ENCODE measurements around the gene BBS9. TPM values are rescaled to one million over a fixed set of nuclear protein-coding genes. Genes with fewer than 3 reads are reported as not detected.

BBS9 gene
- total and polyA plus RNA-seq, 3 donors from 2014 or later, result 39.3 to 55.7 (median 53.3) TPM

- H3K9me3 ChIP-seq, result no peaks in the 10 kb centered on the region
- intact Hi-C loops (cut with DNase I; ENCODE audit: low total_unique reads), result no loop called here
- DNase-seq, result no peak
- TF ChIP-seq CTCF (IDR thresholded peaks at IDR 0.05) (no peak), POLR2A (IDR thresholded peaks at IDR 0.05) (no peak)
- no peaks in the 10 kb centered on the region for H3K27me3 ChIP-seq
- H3K4me3 ChIP-seq, result no peak overlapping the region
- no peaks in the 10 kb centered on the region for H3K36me3 ChIP-seq (ENCODE audit: low read depth, missing control alignments)
- no peak overlapping the region for H3K27ac ChIP-seq
- 50 to 59% methylated on average over 4 of the region's 4 CpGs for WGBS, 2 donors
- no peaks in the 10 kb centered on the region for H3K4me1 ChIP-seq
Measured at GRCh38 chr7:33536398-33537103, 407.2 kb downstream of the BBS9 start.

- 84 to 88% methylated on average over 3 of the region's 3 CpGs for WGBS, 2 donors
- H3K4me1 ChIP-seq, result no peaks in the 10 kb centered on the region
- H3K27ac ChIP-seq, result no peak overlapping the region
- no peaks in the 10 kb centered on the region for H3K36me3 ChIP-seq (ENCODE audit: low read depth, missing control alignments)
- no peak for DNase-seq
- TF ChIP-seq CTCF (IDR thresholded peaks at IDR 0.05) (no peak), POLR2A (IDR thresholded peaks at IDR 0.05) (no peak)
- no peak overlapping the region for H3K4me3 ChIP-seq
- no peaks in the 10 kb centered on the region for H3K9me3 ChIP-seq
- no peaks in the 10 kb centered on the region for H3K27me3 ChIP-seq
- intact Hi-C loops (cut with DNase I; ENCODE audit: low total_unique reads), result no loop called here
Measured at GRCh38 chr7:33537104-33537477, 407.7 kb downstream of the BBS9 start.

DNA sequence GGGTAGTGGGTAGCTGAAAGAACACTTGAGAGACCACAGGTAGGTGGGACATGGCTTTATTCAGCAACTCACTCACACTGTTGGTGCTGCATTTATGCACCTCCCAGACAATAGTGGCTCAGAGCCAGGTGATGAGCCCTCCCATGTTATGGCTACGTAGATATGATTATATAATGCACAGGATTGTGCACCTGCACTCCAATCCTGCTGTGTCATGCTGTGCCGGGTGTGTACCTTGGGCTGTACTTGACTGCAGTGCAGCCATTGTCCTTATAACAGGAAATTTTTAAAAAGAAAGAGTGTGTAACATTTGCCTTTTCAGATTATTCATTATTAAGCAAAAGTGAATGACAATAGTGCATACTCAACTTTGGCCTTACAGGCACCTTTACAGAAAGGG, 409.8 kb downstream of the BBS9 start:
- 97 to 98% methylated on average over 2 of the region's 2 CpGs for WGBS, 2 donors
- H3K36me3 ChIP-seq (ENCODE audit: low read depth, missing control alignments), result no peaks in the 10 kb centered on the region
- no peak for DNase-seq
- H3K4me3 ChIP-seq, result no peak overlapping the region
- H3K27ac ChIP-seq, result no peak overlapping the region
- H3K4me1 ChIP-seq, result no peaks in the 10 kb centered on the region
- no peaks in the 10 kb centered on the region for H3K9me3 ChIP-seq
- no peaks in the 10 kb centered on the region for H3K27me3 ChIP-seq
- no peak for TF ChIP-seq CTCF (IDR thresholded peaks at IDR 0.05)
- no peak for TF ChIP-seq POLR2A (IDR thresholded peaks at IDR 0.05)
- intact Hi-C loops (cut with DNase I; ENCODE audit: low total_unique reads), result no loop called here

GRCh38 chr7:33539659-33540400, 410.5 kb downstream of the BBS9 start:
- H3K36me3 ChIP-seq (ENCODE audit: low read depth, missing control alignments), result no peaks in the 10 kb centered on the region
- H3K4me1 ChIP-seq, result no peaks in the 10 kb centered on the region
- WGBS, 2 donors, result 72% methylated on average over 3 of the region's 3 CpGs
- no peak for TF ChIP-seq CTCF (IDR thresholded peaks at IDR 0.05)
- no peak for TF ChIP-seq POLR2A (IDR thresholded peaks at IDR 0.05)
- intact Hi-C loops (cut with DNase I; ENCODE audit: low total_unique reads), result no loop called here
- H3K4me3 ChIP-seq, result no peak overlapping the region
- DNase-seq, result no peak
- no peaks in the 10 kb centered on the region for H3K27me3 ChIP-seq
- H3K9me3 ChIP-seq, result no peaks in the 10 kb centered on the region
- H3K27ac ChIP-seq, result no peak overlapping the region

Measured in testis (tissue), 3 donors.